ENCODE results near the gene KARS1.

DNA sequence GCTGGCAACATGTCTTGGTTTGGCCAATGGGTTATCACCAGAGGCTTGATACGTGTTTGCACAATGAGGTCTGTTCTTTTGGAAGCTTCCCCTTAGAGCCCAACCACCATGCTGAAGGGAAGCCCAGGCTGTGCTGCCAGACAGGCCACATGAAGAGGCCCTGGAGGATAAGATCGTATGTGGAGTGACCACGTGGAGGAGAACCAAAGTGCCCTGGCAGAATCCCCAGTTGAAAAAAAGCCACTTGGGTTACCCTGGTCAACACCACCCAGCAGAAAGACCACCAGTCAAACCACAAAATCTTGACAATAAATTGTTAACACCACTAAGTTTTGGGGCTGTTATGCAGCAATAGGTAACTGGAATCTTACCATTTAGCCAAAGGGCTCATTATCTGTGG is 17.4 kb downstream of the KARS1 start:
- TF ChIP-seq, protein P1, sequence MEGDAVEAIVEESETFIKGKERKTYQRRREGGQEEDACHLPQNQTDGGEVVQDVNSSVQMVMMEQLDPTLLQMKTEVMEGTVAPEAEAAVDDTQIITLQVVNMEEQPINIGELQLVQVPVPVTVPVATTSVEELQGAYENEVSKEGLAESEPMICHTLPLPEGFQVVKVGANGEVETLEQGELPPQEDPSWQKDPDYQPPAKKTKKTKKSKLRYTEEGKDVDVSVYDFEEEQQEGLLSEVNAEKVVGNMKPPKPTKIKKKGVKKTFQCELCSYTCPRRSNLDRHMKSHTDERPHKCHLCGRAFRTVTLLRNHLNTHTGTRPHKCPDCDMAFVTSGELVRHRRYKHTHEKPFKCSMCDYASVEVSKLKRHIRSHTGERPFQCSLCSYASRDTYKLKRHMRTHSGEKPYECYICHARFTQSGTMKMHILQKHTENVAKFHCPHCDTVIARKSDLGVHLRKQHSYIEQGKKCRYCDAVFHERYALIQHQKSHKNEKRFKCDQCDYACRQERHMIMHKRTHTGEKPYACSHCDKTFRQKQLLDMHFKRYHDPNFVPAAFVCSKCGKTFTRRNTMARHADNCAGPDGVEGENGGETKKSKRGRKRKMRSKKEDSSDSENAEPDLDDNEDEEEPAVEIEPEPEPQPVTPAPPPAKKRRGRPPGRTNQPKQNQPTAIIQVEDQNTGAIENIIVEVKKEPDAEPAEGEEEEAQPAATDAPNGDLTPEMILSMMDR (IDR thresholded peaks at IDR 0.05), result no peak
- no peak for TF ChIP-seq POLR2A (IDR thresholded peaks at IDR 0.05)

Data from body of pancreas (tissue), 4 donors.